ENCODE measurements around the gene ZC3H4.
A peak's percentile ranks its signal among the peaks of the same experiment; 100 is the strongest.

Gene ZC3H4

GRCh38 chr19:47036097-47036651 lies 77.4 kb downstream of the ZC3H4 start:
- TF ChIP-seq CTCF (IDR thresholded peaks at IDR 0.05; ENCODE audit: low read depth, low read length) = no peak
- Histone ChIP-seq H3K27ac (peak overlapping the region; percentile 59), H3K36me3 (no peaks in the 10 kb centered on the region), H3K27me3 (ENCODE audit: insufficient read depth, low read depth, severe bottlenecking) (no peaks in the 10 kb centered on the region), H3K9me3 (ENCODE audit: severe bottlenecking) (no peaks in the 10 kb centered on the region), H3K4me3 (ENCODE audit: low read depth, low read length) (peak overlapping the region; percentile 47)
- DNase-seq = peak; percentile 61

GRCh38 chr19:47035127-47036096 lies 78.2 kb downstream of the ZC3H4 start:
- Histone ChIP-seq H3K36me3 (no peaks in the 10 kb centered on the region), H3K27me3 (ENCODE audit: insufficient read depth, low read depth, severe bottlenecking) (no peaks in the 10 kb centered on the region), H3K27ac (peak overlapping the region; percentile 59), H3K9me3 (ENCODE audit: severe bottlenecking) (no peaks in the 10 kb centered on the region), H3K4me3 (ENCODE audit: low read depth, low read length) (peak overlapping the region; percentile 47)
- TF ChIP-seq CTCF (IDR thresholded peaks at IDR 0.05; ENCODE audit: low read depth, low read length) = peak; percentile 85
- peak; percentile 90 for DNase-seq

- H3K27me3 ChIP-seq (ENCODE audit: insufficient read depth, low read depth, severe bottlenecking) = no peaks in the 10 kb centered on the region
- DNase-seq = peak; percentile 65
- H3K36me3 ChIP-seq = no peaks in the 10 kb centered on the region
- no peaks in the 10 kb centered on the region for H3K9me3 ChIP-seq (ENCODE audit: severe bottlenecking)
- TF ChIP-seq CTCF (IDR thresholded peaks at IDR 0.05; ENCODE audit: low read depth, low read length) = peak; percentile 82
- no peak overlapping the region for H3K27ac ChIP-seq
- H3K4me3 ChIP-seq (ENCODE audit: low read depth, low read length) = no peak overlapping the region
Observed at GRCh38 chr19:47032171-47032811, 81.3 kb downstream of the ZC3H4 start.

- no peak overlapping the region for H3K4me3 ChIP-seq (ENCODE audit: low read depth, low read length)
Observed at GRCh38 chr19:47028195-47028601, 85.4 kb downstream of the ZC3H4 start.

GRCh38 chr19:47027586-47028088 lies 85.9 kb downstream of the ZC3H4 start:
- Histone ChIP-seq H3K9me3 (ENCODE audit: severe bottlenecking) (no peaks in the 10 kb centered on the region), H3K4me3 (ENCODE audit: low read depth, low read length) (no peak overlapping the region), H3K27ac (no peak overlapping the region), H3K36me3 (no peaks in the 10 kb centered on the region), H3K27me3 (ENCODE audit: insufficient read depth, low read depth, severe bottlenecking) (peaks cover 3% of the 10 kb centered on the region)
- TF ChIP-seq CTCF (IDR thresholded peaks at IDR 0.05; ENCODE audit: low read depth, low read length) = no peak
- DNase-seq = no peak

More at GRCh38 chr19:47028195-47028601, 85.4 kb downstream of the ZC3H4 start:
- peak; percentile 48 for DNase-seq
- Histone ChIP-seq H3K9me3 (ENCODE audit: severe bottlenecking) (no peaks in the 10 kb centered on the region), H3K27me3 (ENCODE audit: insufficient read depth, low read depth, severe bottlenecking) (no peaks in the 10 kb centered on the region), H3K27ac (no peak overlapping the region), H3K36me3 (no peaks in the 10 kb centered on the region)
- TF ChIP-seq CTCF (IDR thresholded peaks at IDR 0.05; ENCODE audit: low read depth, low read length) = no peak

All from WERI-Rb-1 (cell line).